Measurements from ENCODE around the gene PBX4. TPM values are rescaled to one million over a fixed set of nuclear protein-coding genes. Genes with fewer than 3 reads are reported as not detected.

The PBX4 gene
- total RNA-seq, 2 experiments from 2014 or later, result 13.8 to 15.6 TPM

GRCh38 chr19:19581391-19581790, 37.1 kb downstream of the PBX4 start:
- Mint-ChIP-seq H3K4me1 (ENCODE audit: low read depth) (peaks cover 3% of the 10 kb centered on the region), H3K9me3 (no peaks in the 10 kb centered on the region), H3K27ac (peak overlapping the region; percentile 61), H3K4me3 (no peak overlapping the region), H3K27me3 (no peaks in the 10 kb centered on the region), H3K36me3 (ENCODE audit: low read depth) (peaks cover 1% of the 10 kb centered on the region)
- TF ChIP-seq, protein P1, sequence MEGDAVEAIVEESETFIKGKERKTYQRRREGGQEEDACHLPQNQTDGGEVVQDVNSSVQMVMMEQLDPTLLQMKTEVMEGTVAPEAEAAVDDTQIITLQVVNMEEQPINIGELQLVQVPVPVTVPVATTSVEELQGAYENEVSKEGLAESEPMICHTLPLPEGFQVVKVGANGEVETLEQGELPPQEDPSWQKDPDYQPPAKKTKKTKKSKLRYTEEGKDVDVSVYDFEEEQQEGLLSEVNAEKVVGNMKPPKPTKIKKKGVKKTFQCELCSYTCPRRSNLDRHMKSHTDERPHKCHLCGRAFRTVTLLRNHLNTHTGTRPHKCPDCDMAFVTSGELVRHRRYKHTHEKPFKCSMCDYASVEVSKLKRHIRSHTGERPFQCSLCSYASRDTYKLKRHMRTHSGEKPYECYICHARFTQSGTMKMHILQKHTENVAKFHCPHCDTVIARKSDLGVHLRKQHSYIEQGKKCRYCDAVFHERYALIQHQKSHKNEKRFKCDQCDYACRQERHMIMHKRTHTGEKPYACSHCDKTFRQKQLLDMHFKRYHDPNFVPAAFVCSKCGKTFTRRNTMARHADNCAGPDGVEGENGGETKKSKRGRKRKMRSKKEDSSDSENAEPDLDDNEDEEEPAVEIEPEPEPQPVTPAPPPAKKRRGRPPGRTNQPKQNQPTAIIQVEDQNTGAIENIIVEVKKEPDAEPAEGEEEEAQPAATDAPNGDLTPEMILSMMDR (IDR thresholded peaks at IDR 0.05), result no peak
- ChIA-PET CTCF (interaction anchor here (4.2 kb wide), 1 partner anchor 27 kb away, joined by 30 read pairs; no protein-coding TSS in a partner anchor), POLR2A (no interaction called here)
- intact Hi-C loops (cut with micrococcal nuclease), result no loop called here
- ATAC-seq (no peak), DNase-seq (no peak)

DNA sequence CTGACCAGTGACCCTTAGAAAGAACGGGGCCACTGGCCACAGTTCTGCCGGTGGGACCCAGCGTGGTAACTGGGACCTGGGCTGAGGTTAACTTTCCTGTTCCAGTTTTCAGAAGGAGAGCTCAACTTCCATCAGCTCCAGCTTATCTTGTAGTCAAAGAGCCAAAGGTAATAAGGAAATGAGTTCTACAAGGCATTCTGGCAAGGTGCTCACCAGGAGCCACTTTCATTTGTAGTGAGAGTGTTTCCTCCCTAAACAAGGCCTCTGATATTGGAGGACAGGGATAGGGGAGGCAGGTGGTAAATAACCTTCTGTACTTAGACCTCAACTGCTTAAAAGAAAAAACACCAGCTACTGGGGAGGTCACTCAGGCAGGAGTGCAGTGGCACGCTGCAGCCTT, 38.1 kb downstream of the PBX4 start:
- no peak for ATAC-seq
- no peaks in the 10 kb centered on the region for H3K27me3 Mint-ChIP-seq
- H3K36me3 Mint-ChIP-seq (ENCODE audit: low read depth), result peaks cover 1% of the 10 kb centered on the region
- ChIA-PET POLR2A (interaction anchor here (0.9 to 1.0 kb wide), 2 partner anchors 12 to 82 kb away, joined by 3 read pairs; no protein-coding TSS in a partner anchor), CTCF (interaction anchor here (4.2 kb wide), 1 partner anchor 26 kb away, joined by 30 read pairs; no protein-coding TSS in a partner anchor)
- no peak for DNase-seq
- H3K4me1 Mint-ChIP-seq (ENCODE audit: low read depth), result peaks cover 3% of the 10 kb centered on the region
- H3K27ac Mint-ChIP-seq, result peak overlapping the region; percentile 3
- H3K9me3 Mint-ChIP-seq, result no peaks in the 10 kb centered on the region
- intact Hi-C loops (cut with micrococcal nuclease), result no loop called here
- no peak overlapping the region for H3K4me3 Mint-ChIP-seq
- TF ChIP-seq, protein P1 (IDR thresholded peaks at IDR 0.05), result no peak

DNA sequence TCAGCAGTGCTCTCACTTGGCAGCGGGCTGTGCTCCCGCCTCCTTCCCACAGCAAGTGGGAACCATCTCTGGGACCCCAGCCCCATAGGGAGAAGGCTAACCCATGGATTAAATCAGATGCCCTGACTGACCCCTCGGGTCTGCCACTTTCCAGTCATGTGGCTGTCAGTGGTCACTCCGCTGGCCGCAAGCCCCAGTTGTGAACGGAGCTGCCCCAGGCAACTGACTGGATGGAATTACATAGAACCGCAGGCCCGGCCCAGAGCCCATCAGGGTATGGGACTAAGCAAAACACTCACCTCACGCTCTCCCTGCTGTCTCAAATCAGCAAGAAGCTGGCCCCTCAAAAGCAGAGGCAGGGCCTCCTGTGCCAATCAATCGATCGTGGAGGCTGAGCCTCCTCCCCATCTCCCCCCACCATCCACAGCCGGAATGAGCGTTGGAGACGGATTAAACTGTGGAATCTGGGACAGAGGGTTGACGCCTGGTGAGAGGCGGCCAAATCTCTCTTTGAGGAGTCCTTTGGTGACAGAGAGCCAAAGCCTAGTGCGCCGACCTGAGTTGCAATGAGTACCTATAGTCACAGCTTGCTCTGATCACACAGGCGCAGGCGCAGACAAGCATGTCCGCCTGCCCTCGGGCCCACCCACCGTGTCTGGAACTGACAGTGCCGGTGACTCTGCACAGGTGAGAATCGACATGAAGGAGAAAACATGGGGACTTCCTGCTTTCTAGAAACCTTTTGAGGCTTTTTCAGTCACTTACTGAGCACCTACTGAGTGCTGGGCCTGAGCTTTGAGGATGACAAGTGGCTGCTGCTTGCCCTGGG, 38.7 kb downstream of the PBX4 start:
- H3K27ac Mint-ChIP-seq, result no peak overlapping the region
- intact Hi-C loops (cut with micrococcal nuclease), result no loop called here
- H3K36me3 Mint-ChIP-seq (ENCODE audit: low read depth), result peaks cover 1% of the 10 kb centered on the region
- H3K27me3 Mint-ChIP-seq, result no peaks in the 10 kb centered on the region
- ChIA-PET POLR2A (interaction anchor here (0.9 to 1.0 kb wide), 2 partner anchors 11 to 83 kb away, joined by 3 read pairs; no protein-coding TSS in a partner anchor), CTCF (interaction anchor here (1.2 to 4.2 kb wide), 2 partner anchors 19 to 25 kb away, joined by 3 to 30 read pairs; no protein-coding TSS in a partner anchor)
- peaks cover 3% of the 10 kb centered on the region for H3K4me1 Mint-ChIP-seq (ENCODE audit: low read depth)
- DNase-seq (no peak), ATAC-seq (peak; percentile 13)
- no peaks in the 10 kb centered on the region for H3K9me3 Mint-ChIP-seq
- no peak overlapping the region for H3K4me3 Mint-ChIP-seq
- TF ChIP-seq, protein P1 (IDR thresholded peaks at IDR 0.05), result no peak

DNA sequence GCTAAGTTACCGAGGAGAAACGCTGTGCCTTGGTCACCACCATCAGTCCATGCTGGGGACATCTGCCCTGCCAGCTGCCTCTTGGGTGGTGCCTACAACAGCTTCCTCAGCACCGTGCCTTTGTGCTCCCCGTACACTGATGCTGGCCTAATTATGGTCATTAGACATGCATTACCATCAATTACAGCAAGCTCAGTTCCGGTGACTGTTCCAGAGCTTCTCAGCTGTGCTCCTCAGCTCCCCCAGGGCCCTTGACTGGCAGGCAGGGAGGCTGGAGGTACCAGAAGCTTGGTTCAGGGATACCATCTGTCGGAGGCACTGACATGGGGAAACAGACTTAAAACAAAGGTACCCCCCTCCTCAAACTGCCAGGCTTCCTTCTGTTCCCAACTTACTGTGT, 40.2 kb downstream of the PBX4 start:
- peaks cover 1% of the 10 kb centered on the region for H3K36me3 Mint-ChIP-seq (ENCODE audit: low read depth)
- no peak overlapping the region for H3K4me3 Mint-ChIP-seq
- H3K4me1 Mint-ChIP-seq (ENCODE audit: low read depth), result peaks cover 3% of the 10 kb centered on the region
- TF ChIP-seq, protein P1 (IDR thresholded peaks at IDR 0.05), result no peak
- H3K27ac Mint-ChIP-seq, result no peak overlapping the region
- no peaks in the 10 kb centered on the region for H3K27me3 Mint-ChIP-seq
- H3K9me3 Mint-ChIP-seq, result no peaks in the 10 kb centered on the region
- ChIA-PET CTCF (interaction anchor here (1.2 to 4.2 kb wide), 3 partner anchors 17 to 28 kb away, joined by 3 to 30 read pairs (median 3); no protein-coding TSS in a partner anchor), POLR2A (interaction anchor here (0.9 kb wide), 1 partner anchor 10 kb away, joined by 3 read pairs; no protein-coding TSS in a partner anchor)
- intact Hi-C loops (cut with micrococcal nuclease), result no loop called here
- no peak for DNase-seq
- ATAC-seq, result no peak

GRCh38 chr19:19575411-19575810, 43.1 kb downstream of the PBX4 start:
- Mint-ChIP-seq H3K27ac (no peak overlapping the region), H3K36me3 (ENCODE audit: low read depth) (peaks cover 3% of the 10 kb centered on the region), H3K4me1 (ENCODE audit: low read depth) (peaks cover 1% of the 10 kb centered on the region), H3K9me3 (no peaks in the 10 kb centered on the region), H3K4me3 (no peak overlapping the region), H3K27me3 (no peaks in the 10 kb centered on the region)
- ATAC-seq (no peak), DNase-seq (no peak)
- ChIA-PET POLR2A (no interaction called here), CTCF (interaction anchor here (1.2 kb wide), 2 partner anchors 20 to 68 kb away, joined by 3 to 4 read pairs; partner anchors contain the start of gene GMIP)
- TF ChIP-seq, protein P1 (IDR thresholded peaks at IDR 0.05), result no peak
- intact Hi-C loops (cut with micrococcal nuclease), result no loop called here
